ENCODE data around the gene A2M. TPM values are rescaled to one million over a fixed set of nuclear protein-coding genes. Genes with fewer than 3 reads are reported as not detected.

The A2M gene
- polyA plus RNA-seq, 1 experiment: 171 TPM

DNA sequence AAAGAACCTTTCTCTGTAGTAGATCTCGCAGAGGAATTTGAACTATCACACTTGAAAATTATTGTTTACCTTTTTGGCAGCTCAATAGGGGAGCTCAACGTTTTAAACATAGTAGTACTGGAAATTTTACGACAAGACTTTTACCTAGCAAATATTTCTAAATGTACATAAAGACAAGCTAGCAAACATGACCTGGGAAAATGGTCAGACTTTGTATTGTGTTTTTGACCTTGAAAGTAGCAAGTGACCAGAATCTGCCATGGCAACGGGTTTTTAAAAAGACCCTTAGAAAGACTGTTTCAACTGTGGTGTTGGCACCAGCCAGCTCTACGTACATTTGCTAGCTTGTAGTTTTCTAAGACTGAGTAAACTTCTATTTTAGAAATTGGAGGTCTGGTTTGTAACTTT is 20.2 kb upstream of the A2M start:
- ChIA-PET CTCF (no interaction called here), POLR2A (no interaction called here)
- no peaks in the 10 kb centered on the region for H3K36me3 ChIP-seq (ENCODE audit: control insufficient read depth, insufficient read depth, low read length)
- TF ChIP-seq, protein P1, sequence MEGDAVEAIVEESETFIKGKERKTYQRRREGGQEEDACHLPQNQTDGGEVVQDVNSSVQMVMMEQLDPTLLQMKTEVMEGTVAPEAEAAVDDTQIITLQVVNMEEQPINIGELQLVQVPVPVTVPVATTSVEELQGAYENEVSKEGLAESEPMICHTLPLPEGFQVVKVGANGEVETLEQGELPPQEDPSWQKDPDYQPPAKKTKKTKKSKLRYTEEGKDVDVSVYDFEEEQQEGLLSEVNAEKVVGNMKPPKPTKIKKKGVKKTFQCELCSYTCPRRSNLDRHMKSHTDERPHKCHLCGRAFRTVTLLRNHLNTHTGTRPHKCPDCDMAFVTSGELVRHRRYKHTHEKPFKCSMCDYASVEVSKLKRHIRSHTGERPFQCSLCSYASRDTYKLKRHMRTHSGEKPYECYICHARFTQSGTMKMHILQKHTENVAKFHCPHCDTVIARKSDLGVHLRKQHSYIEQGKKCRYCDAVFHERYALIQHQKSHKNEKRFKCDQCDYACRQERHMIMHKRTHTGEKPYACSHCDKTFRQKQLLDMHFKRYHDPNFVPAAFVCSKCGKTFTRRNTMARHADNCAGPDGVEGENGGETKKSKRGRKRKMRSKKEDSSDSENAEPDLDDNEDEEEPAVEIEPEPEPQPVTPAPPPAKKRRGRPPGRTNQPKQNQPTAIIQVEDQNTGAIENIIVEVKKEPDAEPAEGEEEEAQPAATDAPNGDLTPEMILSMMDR (IDR thresholded peaks at IDR 0.05; ENCODE audit: insufficient read depth, low read depth, low read length): no peak
- DNase-seq (ENCODE audit: low read depth): no peak
- no peak overlapping the region for H3K4me3 ChIP-seq (ENCODE audit: low read depth, low read length)
- no peaks in the 10 kb centered on the region for H3K27me3 ChIP-seq (ENCODE audit: control insufficient read depth, insufficient read depth, low read length)

DNA sequence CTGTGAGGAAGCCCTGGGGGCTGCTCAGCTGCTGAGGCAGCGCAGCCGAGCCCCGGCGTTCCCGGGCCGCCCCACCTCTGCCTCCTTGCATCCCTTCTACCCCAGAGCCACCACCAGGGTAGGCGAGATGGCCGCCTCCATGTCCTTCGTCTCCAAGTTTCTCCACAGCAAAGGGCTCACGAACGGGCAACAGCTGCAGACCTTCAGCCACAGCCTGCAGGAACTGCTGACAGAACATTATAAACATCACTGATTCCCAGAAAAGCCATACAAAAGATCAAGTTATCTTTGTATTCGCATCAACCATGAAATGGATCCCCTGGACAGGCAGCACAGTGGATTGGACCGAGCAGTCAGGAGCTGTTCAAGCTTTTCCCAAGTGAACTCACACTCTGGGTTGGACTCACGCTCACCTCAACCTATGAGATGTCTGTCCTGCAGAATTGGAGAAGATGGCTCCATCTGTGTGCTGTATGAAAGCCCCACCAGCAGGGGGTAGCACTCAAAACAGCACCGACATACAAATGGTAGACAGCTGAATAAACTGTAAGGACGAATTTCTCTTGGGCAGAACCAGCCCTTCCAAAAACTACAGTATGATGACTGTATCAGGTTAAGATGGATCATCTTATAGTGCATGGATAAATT is 19.4 kb upstream of the A2M start:
- DNase-seq (ENCODE audit: low read depth): no peak

DNA sequence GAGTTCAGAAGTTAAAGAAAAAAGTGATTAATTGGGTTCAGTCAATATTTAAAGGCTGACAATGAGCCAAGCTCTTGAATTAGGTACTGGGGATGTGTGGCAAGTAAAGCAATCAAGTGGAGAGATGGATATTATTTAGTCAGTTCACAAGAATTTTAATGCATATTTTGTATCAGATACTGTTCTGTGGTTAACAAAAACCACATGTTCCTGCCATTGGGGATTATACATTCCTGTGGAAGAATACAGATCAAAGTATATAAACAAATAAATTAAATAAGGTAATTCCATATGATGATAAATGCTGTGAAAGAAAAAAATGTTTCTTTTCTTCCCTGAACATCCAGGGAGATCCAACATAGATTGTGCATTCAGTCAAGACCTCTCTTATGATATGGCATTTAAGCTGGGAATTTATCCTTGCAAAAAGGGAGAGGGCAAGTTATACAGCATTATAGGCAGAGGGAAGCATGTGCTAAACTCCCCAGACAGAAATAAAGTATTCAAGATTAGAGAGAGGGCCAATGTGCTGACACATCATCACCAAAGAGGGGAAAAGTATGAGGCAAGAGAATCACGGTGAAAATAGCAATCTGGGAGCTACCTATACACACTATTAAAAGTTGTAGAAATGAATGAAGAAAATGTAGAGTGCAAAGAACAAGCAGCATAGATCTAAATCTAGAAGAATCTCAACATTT is 17.6 kb upstream of the A2M start:
- no peak for DNase-seq (ENCODE audit: low read depth)
- ChIA-PET POLR2A (no interaction called here), CTCF (no interaction called here)
- Histone ChIP-seq H3K4me3 (ENCODE audit: low read depth, low read length) (no peak overlapping the region), H3K36me3 (ENCODE audit: control insufficient read depth, insufficient read depth, low read length) (no peaks in the 10 kb centered on the region), H3K27me3 (ENCODE audit: control insufficient read depth, insufficient read depth, low read length) (no peaks in the 10 kb centered on the region)
- TF ChIP-seq, protein P1 (IDR thresholded peaks at IDR 0.05; ENCODE audit: insufficient read depth, low read depth, low read length): no peak

More for the DNA sequence above, 19.4 kb upstream of the A2M start:
- Histone ChIP-seq H3K36me3 (ENCODE audit: control insufficient read depth, insufficient read depth, low read length) (no peaks in the 10 kb centered on the region), H3K4me3 (ENCODE audit: low read depth, low read length) (no peak overlapping the region), H3K27me3 (ENCODE audit: control insufficient read depth, insufficient read depth, low read length) (no peaks in the 10 kb centered on the region)
- POLR2A ChIA-PET: no interaction called here
- TF ChIP-seq, protein P1 (IDR thresholded peaks at IDR 0.05; ENCODE audit: insufficient read depth, low read depth, low read length): 0 out of 2 replicates have a peak, but pooled peaks have one; percentile 11
- CTCF ChIA-PET: interaction anchor here (0.6 to 0.7 kb wide), 2 partner anchors 248 to 1786 kb away, joined by 3 read pairs; no protein-coding TSS in a partner anchor

DNA sequence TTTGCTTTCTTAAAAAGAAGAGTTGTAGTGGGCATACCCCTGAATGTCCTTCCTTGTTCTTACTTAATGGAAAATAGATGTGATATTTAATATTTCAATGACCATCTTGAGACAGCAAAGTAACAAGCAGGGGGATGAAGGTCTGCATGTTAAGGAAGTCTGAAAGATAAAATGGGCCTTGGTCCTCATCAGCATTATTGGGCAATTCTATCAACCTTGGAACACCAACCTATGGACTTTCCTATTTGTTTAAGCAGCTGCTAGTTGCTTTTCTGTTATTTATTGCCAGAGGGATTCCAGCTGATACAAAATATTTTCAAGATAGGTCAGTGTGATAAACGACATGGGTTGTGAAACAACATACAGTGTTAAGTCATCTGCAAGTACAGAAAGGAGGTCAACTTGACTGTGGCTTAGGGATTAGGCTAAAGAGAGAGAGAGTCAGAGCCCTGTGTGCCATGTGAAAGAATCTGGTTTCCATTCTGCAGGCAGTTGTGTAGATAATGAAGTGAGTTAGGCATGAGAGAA is 16.4 kb upstream of the A2M start:
- no peak for DNase-seq (ENCODE audit: low read depth)
- H3K4me3 ChIP-seq (ENCODE audit: low read depth, low read length): no peak overlapping the region
- CTCF ChIA-PET: no interaction called here
- TF ChIP-seq, protein P1 (IDR thresholded peaks at IDR 0.05; ENCODE audit: insufficient read depth, low read depth, low read length): no peak
- POLR2A ChIA-PET: no interaction called here
- H3K27me3 ChIP-seq (ENCODE audit: control insufficient read depth, insufficient read depth, low read length): no peaks in the 10 kb centered on the region
- H3K36me3 ChIP-seq (ENCODE audit: control insufficient read depth, insufficient read depth, low read length): no peaks in the 10 kb centered on the region

DNA sequence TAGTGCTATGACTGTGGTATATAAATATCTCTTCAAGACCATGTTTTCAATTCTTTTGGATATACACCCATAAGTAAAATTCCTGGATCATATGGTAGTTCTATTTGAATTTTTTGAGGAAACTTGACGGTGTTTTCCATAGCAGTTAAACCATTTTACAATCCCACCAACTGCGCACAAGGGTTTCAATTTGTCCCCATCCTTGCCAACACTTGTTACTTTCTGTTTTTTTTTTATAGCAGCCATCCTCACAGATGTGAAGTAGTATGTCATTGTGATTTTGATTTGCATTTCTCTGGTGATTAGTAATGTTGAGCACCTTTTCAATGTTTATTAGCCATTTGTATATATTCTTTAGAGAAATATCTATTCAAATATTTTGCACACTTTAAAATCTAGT is 14.5 kb upstream of the A2M start:
- no peak for DNase-seq (ENCODE audit: low read depth)
- Histone ChIP-seq H3K27me3 (ENCODE audit: control insufficient read depth, insufficient read depth, low read length) (no peaks in the 10 kb centered on the region), H3K4me3 (ENCODE audit: low read depth, low read length) (no peak overlapping the region), H3K36me3 (ENCODE audit: control insufficient read depth, insufficient read depth, low read length) (no peaks in the 10 kb centered on the region)
- TF ChIP-seq, protein P1 (IDR thresholded peaks at IDR 0.05; ENCODE audit: insufficient read depth, low read depth, low read length): no peak
- ChIA-PET CTCF (no interaction called here), POLR2A (no interaction called here)
